ENCODE data around the gene MATR3. TPM values are rescaled to one million over a fixed set of nuclear protein-coding genes. Genes with fewer than 3 reads are reported as not detected.
"Not testable (repeated sequence)": the region's sequence is repeated elsewhere in the genome, so short reads cannot be mapped to it uniquely, and the experiment has no call there.

MATR3 gene
- total RNA-seq, 1 donor from 2014 or later: 197 TPM

DNA sequence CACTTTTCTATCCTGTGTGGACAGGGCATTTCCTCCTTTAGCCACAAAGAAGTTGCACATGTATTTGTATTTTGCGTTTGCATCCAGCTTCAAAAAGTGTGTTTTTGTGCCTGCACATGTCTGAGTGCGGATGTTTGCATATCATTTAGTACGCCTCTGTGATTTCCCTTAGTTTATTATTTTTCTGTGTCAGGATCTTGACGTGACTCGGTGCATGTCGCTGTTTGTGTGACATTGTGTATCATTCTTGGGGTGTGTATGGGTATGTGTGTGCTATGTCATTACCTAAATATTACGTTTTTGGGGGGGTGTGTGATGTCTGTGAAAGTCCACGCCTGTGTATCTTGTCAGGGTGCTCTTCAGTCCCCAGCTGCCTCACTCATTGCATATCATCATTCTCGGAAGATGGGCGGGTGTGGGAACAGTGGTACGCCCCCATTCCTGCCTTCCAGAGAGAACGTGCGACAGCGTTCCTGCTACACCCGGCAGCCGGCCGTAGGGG is 47.7 kb downstream of the MATR3 start:
- intact Hi-C loops (cut with DNase I): no loop called here
- ATAC-seq: no peak
- Histone ChIP-seq H3K4me1 (peaks cover 21% of the 10 kb centered on the region), H3K27ac (no peak overlapping the region), H3K36me3 (no peaks in the 10 kb centered on the region), H3K9me3 (no peaks in the 10 kb centered on the region), H3K27me3 (no peaks in the 10 kb centered on the region), H3K4me3 (peak overlapping the region; percentile 90)
- TF ChIP-seq, protein P1, sequence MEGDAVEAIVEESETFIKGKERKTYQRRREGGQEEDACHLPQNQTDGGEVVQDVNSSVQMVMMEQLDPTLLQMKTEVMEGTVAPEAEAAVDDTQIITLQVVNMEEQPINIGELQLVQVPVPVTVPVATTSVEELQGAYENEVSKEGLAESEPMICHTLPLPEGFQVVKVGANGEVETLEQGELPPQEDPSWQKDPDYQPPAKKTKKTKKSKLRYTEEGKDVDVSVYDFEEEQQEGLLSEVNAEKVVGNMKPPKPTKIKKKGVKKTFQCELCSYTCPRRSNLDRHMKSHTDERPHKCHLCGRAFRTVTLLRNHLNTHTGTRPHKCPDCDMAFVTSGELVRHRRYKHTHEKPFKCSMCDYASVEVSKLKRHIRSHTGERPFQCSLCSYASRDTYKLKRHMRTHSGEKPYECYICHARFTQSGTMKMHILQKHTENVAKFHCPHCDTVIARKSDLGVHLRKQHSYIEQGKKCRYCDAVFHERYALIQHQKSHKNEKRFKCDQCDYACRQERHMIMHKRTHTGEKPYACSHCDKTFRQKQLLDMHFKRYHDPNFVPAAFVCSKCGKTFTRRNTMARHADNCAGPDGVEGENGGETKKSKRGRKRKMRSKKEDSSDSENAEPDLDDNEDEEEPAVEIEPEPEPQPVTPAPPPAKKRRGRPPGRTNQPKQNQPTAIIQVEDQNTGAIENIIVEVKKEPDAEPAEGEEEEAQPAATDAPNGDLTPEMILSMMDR (IDR thresholded peaks at IDR 0.05): no peak
- no peak for DNase-seq

DNA sequence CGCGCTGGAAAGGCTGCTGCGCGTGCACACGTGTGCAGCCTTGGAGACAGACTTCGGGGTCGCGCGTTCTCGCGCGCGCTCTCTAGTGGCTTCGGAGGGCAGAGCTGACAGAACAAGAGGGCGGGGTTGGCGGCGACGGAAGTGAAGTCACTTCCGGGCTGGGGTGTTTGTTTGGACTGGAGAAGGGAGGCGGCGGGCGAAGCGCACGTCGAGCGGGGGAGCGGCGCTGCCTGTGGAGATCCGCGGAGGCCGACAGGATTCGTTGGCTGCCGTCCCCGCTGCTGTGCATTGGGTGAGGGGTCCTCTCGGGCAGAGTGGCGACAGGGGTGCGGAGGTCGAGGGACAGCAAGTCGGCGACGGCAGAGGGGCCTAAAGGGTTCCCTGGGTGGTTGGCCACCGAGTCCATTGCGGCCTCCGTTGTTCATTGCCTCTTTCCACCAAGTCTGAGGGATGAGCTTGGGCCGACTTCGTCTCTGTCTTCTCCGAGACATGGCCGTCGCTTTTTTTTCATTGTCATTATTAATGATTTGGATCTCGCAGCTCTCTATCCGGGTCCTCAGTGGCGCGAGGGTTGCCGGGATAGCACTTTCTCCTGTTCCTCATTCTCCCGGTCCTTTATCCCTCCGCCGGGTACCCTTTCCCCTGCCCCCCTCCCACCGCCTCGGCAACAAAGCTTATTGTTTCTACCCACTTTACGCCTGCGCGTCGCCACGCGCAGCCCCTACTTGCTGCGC is 48.3 kb downstream of the MATR3 start, which contains the start of gene PAIP2:
PAIP2 (plus strand) TSS at position 166 of the 734 bp plus-strand sequence. CDS start 21,931 bp downstream, outside the sequence.
- no peaks in the 10 kb centered on the region for H3K9me3 ChIP-seq
- DNase-seq (peak; percentile 99), ATAC-seq (peak; percentile 98)
- intact Hi-C loops (cut with DNase I): no loop called here
- H3K4me1 ChIP-seq: peaks cover 21% of the 10 kb centered on the region
- H3K36me3 ChIP-seq: no peaks in the 10 kb centered on the region
- peak within 1 kb of the TSS; percentile 90 for H3K4me3 ChIP-seq
- TF ChIP-seq, protein P1 (IDR thresholded peaks at IDR 0.05): peak; percentile 73
- peak within 1 kb of the TSS; percentile 96 for H3K27ac ChIP-seq
- H3K27me3 ChIP-seq: no peaks in the 10 kb centered on the region

DNA sequence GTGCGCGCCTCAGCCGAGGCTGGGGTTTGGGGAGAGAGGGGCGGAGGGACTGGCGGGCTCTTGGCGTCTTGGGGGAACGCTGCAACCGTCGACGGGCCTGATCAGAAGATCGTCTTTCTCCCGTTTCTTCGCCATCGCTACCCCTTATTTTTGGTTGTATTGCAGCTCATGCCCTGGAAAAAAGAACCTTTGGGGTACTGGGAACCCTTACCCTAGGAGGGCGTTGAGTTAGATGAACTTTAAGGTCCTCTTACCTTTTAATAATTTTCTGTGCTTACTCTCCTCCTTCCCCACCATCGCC is 48.8 kb downstream of the MATR3 start:
- DNase-seq (no peak), ATAC-seq (no peak)
- Histone ChIP-seq H3K27me3 (no peaks in the 10 kb centered on the region), H3K36me3 (no peaks in the 10 kb centered on the region), H3K4me1 (peaks cover 21% of the 10 kb centered on the region), H3K9me3 (no peaks in the 10 kb centered on the region), H3K27ac (peak overlapping the region; percentile 96), H3K4me3 (peak overlapping the region; percentile 90)
- intact Hi-C loops (cut with DNase I): no loop called here
- TF ChIP-seq, protein P1 (IDR thresholded peaks at IDR 0.05): no peak

DNA sequence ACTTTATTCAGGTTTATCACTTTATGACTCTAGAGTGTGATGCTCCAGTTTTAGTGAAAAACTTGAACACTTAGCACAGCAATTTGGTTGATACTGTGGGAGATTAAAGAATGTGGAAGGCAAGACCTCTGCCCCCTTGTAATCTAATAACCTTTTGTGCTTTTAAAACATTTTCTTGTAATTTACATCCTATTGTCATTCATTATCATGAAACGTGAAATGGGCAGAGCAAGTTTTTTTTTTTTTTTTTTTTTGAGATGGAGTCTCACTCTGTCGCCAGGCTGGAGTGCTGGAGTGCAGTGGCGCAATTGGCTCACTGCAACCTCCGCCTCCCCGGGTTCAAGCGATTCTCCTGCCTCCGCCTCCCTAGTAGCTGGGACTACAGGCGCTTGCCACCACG is 49.9 kb downstream of the MATR3 start:
- TF ChIP-seq, protein P1 (IDR thresholded peaks at IDR 0.05): no peak
- Histone ChIP-seq H3K27ac (no peak overlapping the region), H3K4me3 (peak overlapping the region; percentile 90), H3K9me3 (no peaks in the 10 kb centered on the region), H3K36me3 (no peaks in the 10 kb centered on the region), H3K27me3 (no peaks in the 10 kb centered on the region), H3K4me1 (peaks cover 21% of the 10 kb centered on the region)
- intact Hi-C loops (cut with DNase I): no loop called here
- DNase-seq (no peak), ATAC-seq (no peak)

DNA sequence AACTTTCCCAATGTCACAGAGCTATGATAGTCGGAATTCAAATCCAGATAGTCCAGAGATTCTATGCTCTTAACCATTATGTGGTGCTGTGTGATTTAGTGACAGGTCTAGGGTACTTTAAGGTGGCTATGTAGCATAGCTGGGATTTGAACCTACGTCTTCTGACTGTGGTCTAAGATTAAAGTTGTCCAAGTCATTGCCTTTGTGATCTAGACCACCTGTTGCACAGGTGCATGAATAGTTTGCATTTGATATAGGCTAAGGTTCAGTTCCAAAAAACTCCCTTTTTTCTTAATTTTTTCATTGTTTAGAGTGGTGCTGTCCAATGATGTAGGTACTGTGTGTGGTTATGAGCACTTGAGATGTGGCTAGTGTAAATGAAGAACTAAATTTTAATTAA is 50.6 kb downstream of the MATR3 start:
- H3K27ac ChIP-seq: no peak overlapping the region
- no peaks in the 10 kb centered on the region for H3K9me3 ChIP-seq
- intact Hi-C loops (cut with DNase I): no loop called here
- ATAC-seq (no peak), DNase-seq (no peak)
- H3K4me3 ChIP-seq: no peak overlapping the region
- TF ChIP-seq, protein P1 (IDR thresholded peaks at IDR 0.05): no peak
- H3K27me3 ChIP-seq: no peaks in the 10 kb centered on the region
- H3K36me3 ChIP-seq: no peaks in the 10 kb centered on the region
- peaks cover 21% of the 10 kb centered on the region for H3K4me1 ChIP-seq

DNA sequence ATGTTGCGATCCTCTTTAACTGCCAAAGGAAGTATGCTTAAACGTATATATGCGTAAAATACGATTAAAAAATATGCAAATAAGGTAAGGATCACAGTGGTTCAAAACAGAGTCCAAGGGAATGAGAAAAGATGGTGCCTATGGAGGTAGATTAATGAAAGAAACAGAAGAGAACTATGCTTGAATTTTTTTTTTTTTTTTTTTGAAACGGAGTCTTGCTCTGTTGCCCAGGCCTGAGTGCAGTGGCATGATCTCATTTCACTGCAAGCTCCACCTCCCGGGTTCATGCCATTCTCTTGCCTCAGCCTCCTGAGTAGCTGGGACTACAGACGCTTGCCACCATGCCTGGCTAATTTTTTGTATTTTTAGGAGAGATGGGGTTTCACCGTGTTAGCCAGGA is 51.9 kb downstream of the MATR3 start:
- H3K4me1 ChIP-seq: peaks cover 21% of the 10 kb centered on the region
- intact Hi-C loops (cut with DNase I); ATAC-seq; DNase-seq; H3K27me3 ChIP-seq; H3K4me3 ChIP-seq; H3K36me3 ChIP-seq; H3K9me3 ChIP-seq; H3K27ac ChIP-seq: not testable (repeated sequence)

DNA sequence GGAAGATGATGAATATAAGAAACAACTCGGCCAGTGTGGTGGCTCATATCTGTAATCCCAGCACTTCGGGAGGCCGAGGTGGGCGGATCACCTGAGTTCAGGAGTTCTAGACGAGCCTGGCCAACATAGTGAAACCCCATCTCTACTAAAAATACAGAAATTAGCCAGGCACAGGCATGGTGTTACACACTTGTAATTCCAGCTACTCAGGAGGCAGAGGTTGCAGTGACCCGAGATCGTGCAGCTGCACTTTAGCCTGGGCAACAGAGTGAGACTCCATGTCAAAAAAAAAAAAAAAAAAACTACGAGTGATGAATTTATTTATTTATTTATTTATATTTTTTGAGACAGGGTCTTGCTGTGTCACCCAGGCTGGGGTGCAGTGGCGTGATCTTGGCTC is 54.3 kb downstream of the MATR3 start:
- H3K4me3 ChIP-seq; intact Hi-C loops (cut with DNase I); H3K36me3 ChIP-seq; H3K27ac ChIP-seq; DNase-seq; H3K27me3 ChIP-seq; ATAC-seq; H3K9me3 ChIP-seq: not testable (repeated sequence)
- H3K4me1 ChIP-seq: peaks cover 15% of the 10 kb centered on the region

Data from upper lobe of right lung (tissue), 1 donor.